ENCODE measurements around the gene PDGFC.

Gene PDGFC

DNA sequence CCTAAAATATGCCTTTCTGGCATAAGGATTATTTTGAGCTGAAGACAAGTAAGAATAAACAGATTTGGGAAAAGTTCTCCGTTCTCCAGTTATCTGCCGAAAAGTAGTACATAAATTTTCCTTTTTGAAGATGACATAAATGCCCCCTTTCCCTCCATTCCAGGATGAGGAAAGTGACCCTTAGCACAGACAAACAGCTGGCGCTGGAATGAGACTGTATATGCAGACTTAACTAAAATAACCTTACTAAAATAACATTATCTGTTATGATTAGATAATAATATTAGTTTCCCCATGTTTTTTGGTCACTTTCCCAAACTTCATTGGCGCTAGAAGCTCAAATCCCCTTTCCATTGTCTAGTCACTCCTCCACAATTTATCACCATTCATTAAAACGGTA, 21.5 kb downstream of the PDGFC start:
- Mint-ChIP-seq H3K27ac (peak overlapping the region; percentile 86 to 95 (median 93)), H3K4me3 (peak overlapping the region in 1 of 3 experiments; percentile 25), H3K4me1 (peaks cover 97% of the 10 kb centered on the region), H3K27me3 (ENCODE audit: low read depth) (no peaks in the 10 kb centered on the region), H3K36me3 (ENCODE audit: low read depth) (no peaks in the 10 kb centered on the region), H3K9me3 (no peaks in the 10 kb centered on the region)
- TF ChIP-seq, protein P1, sequence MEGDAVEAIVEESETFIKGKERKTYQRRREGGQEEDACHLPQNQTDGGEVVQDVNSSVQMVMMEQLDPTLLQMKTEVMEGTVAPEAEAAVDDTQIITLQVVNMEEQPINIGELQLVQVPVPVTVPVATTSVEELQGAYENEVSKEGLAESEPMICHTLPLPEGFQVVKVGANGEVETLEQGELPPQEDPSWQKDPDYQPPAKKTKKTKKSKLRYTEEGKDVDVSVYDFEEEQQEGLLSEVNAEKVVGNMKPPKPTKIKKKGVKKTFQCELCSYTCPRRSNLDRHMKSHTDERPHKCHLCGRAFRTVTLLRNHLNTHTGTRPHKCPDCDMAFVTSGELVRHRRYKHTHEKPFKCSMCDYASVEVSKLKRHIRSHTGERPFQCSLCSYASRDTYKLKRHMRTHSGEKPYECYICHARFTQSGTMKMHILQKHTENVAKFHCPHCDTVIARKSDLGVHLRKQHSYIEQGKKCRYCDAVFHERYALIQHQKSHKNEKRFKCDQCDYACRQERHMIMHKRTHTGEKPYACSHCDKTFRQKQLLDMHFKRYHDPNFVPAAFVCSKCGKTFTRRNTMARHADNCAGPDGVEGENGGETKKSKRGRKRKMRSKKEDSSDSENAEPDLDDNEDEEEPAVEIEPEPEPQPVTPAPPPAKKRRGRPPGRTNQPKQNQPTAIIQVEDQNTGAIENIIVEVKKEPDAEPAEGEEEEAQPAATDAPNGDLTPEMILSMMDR (IDR thresholded peaks at IDR 0.05; ENCODE audit: unreplicated experiment in 3 of 3), result no peak

DNA sequence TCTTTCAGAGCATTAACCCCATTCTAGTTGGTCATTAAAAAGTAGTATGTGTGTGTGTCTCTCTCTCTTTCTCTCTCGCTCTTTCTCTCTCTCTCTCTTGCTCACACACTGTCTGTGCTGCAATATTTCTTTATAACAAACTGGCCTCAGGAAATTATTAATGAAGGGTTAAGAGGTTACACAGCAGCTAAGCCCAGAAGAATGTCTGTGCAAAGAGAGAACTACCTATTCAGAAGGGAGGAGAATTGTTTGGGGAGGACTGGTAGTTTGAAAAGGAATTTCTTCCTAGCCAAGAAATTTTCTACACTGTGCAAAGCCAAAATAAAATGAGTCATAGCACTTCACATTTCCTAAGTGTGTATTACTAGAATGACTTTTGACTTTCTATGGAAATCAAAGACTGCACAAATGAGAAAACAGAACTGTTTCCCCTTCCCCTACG, 22.2 kb downstream of the PDGFC start:
- Mint-ChIP-seq H3K9me3 (no peaks in the 10 kb centered on the region), H3K27ac (peak overlapping the region; percentile 86 to 95 (median 93)), H3K4me3 (peak overlapping the region; percentile 29 to 51 (median 50)), H3K27me3 (ENCODE audit: low read depth) (no peaks in the 10 kb centered on the region), H3K4me1 (peaks cover 97% of the 10 kb centered on the region), H3K36me3 (ENCODE audit: low read depth) (no peaks in the 10 kb centered on the region)
- TF ChIP-seq, protein P1 (IDR thresholded peaks at IDR 0.05; ENCODE audit: unreplicated experiment in 3 of 3), result no peak

DNA sequence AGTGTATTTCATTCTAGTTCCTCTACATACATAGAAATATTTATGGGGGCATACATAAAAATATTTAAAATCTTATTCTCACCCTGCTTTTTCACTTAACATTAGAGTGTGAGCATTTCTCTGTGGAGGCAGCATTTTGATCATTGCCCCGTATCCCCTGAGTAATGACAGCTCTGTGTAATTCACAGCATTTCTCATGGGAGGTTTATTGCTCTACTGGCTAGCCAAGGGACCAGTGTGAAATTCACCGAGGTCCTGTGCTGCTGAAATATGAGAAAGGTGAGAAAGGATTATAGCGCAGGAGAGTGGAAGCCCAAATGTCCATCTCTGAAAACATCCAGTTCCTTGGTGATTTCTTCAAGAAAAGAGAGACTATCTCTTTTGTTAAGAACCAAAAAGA, 22.9 kb downstream of the PDGFC start:
- Mint-ChIP-seq H3K36me3 (ENCODE audit: low read depth) (no peaks in the 10 kb centered on the region), H3K4me1 (peaks cover 97% of the 10 kb centered on the region), H3K27me3 (ENCODE audit: low read depth) (no peaks in the 10 kb centered on the region), H3K4me3 (peak overlapping the region; percentile 34 to 59 (median 47)), H3K9me3 (no peaks in the 10 kb centered on the region), H3K27ac (peak overlapping the region; percentile 83 to 95 (median 86))
- TF ChIP-seq, protein P1 (IDR thresholded peaks at IDR 0.05; ENCODE audit: unreplicated experiment in 3 of 3), result no peak

DNA sequence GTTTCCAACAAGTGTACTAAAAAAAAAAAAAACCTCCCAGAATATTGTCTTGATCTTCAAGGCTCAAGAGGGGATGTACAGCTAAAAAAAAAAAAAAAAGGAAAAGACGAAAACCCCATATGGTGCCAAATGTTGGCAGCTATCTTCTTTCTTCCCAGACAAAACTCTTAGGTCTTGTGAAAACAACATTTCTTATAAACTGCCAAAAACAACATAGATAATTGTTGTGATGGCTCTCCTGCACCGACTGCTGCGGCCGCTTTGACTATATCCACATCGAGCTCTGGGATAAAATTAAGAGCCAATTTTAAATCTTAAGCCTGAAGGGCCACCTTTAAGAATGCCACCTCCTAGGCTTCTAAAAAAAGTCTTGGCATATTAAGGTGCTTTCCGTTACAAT, 23.5 kb downstream of the PDGFC start:
- H3K4me1 Mint-ChIP-seq, result peaks cover 97% of the 10 kb centered on the region

DNA sequence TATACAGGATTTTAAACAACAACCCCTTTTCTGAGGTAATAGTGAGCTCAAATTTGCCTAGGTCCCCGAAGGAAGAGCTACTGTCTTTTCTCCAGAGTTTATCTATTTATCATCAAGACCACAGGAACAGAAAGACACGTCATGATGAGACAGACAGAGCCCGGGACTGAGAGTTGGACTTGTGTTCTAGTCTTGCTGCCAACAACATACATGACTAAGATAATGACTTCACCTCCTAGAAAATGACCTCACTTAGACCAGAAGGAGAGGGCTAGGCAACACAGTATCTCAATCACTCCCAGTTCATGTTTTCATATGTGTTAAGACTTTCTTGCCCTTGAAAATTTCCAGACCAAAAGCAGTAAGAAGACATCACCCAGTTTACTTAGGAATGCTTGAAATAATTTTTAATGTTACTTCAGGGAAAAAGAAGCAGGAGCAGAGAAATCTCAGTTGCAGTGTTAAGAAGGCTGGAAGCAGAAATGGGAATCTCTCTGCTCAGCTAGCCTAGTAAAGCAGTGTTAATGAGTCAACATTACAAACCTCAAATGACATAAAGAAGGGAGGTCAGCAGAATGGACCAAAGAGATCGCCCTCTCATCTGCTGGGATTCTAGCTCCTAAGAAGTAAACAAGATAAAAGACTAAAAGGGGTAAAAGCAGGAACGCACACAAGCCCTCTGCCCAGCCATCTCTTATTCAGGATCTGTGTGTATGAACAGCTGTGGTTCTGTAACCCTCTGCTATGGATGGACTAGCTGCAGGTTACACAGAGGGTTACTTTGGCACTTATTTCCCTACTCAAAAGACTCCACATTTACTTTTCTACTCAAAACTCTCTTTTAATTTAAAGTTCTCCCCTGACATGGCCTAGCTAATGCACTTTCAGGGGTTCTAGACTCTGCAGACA, 24.8 kb downstream of the PDGFC start:
- no peaks in the 10 kb centered on the region for H3K36me3 Mint-ChIP-seq (ENCODE audit: low read depth)
- H3K27ac Mint-ChIP-seq, result peak overlapping the region; percentile 83 to 95 (median 86)
- TF ChIP-seq, protein P1 (IDR thresholded peaks at IDR 0.05; ENCODE audit: unreplicated experiment in 3 of 3), result no peak
- no peaks in the 10 kb centered on the region for H3K27me3 Mint-ChIP-seq (ENCODE audit: low read depth)
- H3K4me1 Mint-ChIP-seq, result peaks cover 96% of the 10 kb centered on the region
- H3K4me3 Mint-ChIP-seq, result peak overlapping the region in 1 of 3 experiments; percentile 17
- no peaks in the 10 kb centered on the region for H3K9me3 Mint-ChIP-seq

More for the DNA sequence above, 23.5 kb downstream of the PDGFC start:
- peak overlapping the region in 2 of 3 experiments; percentile 4 to 7 for H3K4me3 Mint-ChIP-seq
- H3K9me3 Mint-ChIP-seq, result no peaks in the 10 kb centered on the region
- peak overlapping the region; percentile 83 to 95 (median 86) for H3K27ac Mint-ChIP-seq
- H3K27me3 Mint-ChIP-seq (ENCODE audit: low read depth), result no peaks in the 10 kb centered on the region
- H3K36me3 Mint-ChIP-seq (ENCODE audit: low read depth), result no peaks in the 10 kb centered on the region
- TF ChIP-seq, protein P1 (IDR thresholded peaks at IDR 0.05; ENCODE audit: unreplicated experiment in 3 of 3), result no peak
